HG02884 (cell line): ENCODE measurements around the gene DHRS1.

Experiments used
- ATAC-seq: cut with Tn5 transposase; IDR thresholded peaks from one replicate; pipeline ENCODE4 v1.9.1; 2021; ENCODE audit warnings: mild to moderate bottlenecking, moderate library complexity; ENCODE audit not compliant: unreplicated experiment

The DHRS1 gene

DNA sequence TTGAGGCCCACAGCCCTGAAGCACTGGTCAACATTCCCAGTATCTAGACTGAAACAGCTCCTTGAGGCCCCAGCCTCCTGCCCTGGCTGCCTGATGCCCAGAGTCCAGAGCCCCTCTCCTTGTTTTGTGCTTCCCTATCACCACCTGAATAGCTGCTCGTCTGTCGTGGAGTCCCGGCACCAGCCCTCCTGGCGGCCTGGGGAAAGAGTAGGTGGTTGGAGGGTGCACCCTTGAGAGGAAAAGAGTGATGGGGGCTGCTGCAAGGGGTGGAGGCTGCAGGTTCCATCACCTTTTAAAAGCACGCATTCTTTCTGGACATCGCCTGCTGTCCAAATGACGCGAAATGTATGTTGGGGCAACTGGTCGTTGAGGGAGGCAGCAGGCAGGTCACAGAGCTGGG is 31.4 kb downstream of the DHRS1 start:
- ATAC-seq: no peak

DNA sequence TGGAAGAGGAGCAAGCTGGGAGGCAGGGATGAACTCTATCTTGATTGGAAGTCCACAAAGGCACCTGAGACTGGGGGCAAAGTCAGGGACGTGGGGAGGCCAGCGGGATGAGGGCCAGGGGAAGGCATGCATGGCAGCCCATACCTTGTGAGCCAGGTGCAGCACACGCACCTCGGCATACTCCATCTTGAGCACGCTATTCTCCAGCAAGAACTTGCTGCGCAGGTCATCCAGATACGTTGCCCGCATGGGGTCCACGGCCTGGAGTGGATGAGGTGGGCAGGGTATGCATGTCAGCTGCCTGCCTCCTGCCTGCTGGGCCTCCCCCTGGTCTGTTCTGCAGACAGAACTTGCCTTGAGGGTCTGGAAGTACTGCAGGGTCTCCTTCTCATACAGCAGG is 32.1 kb downstream of the DHRS1 start:
- ATAC-seq: no peak

DNA sequence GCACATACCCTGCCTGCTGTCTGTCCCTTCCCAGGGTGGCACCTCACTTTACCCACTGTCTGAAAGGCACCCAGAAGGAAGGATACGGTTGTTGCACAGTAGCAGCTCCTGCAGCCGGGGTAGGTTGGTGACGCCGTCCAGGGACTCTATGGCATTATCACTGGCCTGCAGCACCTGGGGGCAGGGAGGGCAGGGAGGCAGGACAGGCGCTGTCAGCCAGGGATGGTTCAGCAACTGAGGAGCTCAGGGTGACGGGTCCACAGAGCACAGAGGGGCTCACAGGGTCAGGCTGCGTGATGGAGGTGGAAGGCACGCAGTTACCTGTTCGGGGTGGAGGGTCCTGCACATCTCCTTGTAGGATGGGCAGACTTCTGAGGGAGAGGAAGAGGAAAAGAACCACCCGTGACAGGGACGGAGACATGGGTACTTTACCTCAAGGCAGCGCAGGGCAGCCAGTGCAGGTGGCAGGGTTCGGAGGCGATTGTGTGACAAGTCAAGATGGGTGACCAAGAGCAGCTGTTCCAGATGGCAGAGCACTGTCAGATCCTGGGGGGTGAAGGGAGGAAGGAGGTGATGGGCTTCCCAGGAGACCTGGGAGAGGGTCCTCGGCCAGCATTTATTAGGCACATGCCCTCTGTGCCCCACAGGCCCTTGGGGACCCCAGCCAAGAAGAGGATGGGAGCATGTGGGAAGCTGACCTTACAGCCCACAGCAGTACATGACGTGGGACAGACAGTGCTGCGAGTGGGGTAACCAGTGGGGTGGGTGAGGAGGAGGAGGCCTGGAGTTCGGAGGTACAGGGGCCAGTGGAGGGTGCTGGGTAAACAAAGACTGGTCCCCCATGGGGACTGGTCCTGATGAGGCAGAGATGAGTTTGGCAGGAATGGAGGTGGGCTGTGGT is 33.0 kb downstream of the DHRS1 start:
- no peak for ATAC-seq

DNA sequence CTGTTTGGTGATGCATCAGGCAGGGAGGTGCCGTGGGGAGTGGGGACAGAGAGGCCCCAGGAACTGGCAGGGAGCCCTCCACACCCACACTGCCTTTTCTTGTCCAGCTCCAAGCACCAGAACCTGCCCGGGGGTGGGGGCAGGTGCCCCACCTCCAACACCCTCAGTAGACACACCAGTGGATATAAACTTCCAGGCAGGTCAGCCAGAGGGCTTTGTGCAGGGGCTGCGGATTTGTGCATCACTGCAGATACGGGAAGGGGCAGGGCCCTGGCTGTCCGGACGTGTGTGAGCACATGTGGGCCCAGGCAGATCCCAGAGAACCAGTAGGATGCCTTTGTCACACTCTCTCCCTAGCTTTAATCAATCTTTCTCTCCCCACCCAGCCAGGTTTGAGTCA is 35.3 kb downstream of the DHRS1 start:
- no peak for ATAC-seq

DNA sequence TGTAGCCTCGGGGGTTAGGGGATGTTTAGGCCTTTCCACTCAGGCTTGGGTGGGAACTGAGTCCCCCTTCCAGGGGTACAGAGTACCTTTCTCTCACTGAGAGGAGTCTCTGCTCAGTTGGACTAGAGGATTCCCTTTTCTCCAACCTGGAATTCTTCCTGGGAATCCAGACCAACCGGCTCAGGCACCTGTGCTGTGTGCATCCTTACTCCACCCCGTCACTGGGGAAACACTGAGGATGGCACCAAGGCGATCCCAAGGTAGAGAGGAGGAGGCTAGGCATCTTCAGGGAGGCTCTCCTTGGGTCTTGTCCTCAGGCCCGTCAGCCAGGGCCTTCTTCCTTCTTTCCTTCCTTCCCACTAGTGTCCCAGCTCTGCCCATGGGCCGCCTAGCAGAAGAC is 35.7 kb downstream of the DHRS1 start:
- no peak for ATAC-seq

DNA sequence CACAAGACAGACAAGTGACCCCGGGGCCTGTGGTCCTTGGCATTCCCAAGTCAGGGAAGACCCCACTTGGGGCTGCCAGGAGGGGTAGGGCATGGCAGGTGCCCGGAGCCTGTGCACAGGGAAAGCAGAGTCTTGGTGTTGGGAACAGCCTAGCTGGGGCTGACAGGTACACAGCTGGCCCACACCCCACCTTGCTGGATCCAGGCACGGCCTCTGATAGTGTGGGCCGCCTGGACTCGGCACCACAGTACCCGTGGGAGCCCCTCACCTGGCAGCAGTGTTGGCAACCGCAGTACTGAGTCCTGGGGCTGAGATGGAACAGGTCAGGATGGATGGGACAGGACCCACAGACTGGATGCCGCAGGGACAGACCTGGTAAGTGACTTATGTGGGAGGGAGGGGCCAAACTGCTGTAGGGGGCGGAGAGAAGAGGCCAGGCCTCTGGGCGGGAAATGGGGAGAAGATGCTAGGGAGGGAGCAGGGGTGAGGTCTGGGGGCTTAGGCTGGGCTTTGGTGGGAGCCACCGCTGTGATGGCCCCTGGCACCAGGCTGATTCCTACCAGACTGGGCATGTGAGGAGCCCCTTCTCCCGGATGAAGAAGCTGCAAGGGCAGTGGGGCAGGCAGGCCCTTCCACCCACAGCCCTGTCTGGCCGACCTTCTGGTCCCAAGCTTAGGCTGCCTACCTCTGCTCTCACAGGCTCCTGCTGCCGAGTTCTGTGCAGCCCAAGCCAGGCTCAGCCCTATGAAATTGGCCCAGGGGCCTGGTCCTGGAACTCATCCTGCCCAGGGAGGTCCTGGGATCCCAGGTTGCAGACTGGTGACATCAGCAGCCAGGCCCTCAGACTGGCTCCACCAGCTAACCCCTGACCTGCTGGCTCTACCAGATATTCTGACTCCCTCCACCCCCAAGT is 36.5 kb downstream of the DHRS1 start, which contains the start of gene TGM1:
TGM1 (minus strand) TSS at position 357 of the 913 bp plus-strand sequence. CDS start 825 bp downstream, outside the sequence.
- no peak for ATAC-seq

DNA sequence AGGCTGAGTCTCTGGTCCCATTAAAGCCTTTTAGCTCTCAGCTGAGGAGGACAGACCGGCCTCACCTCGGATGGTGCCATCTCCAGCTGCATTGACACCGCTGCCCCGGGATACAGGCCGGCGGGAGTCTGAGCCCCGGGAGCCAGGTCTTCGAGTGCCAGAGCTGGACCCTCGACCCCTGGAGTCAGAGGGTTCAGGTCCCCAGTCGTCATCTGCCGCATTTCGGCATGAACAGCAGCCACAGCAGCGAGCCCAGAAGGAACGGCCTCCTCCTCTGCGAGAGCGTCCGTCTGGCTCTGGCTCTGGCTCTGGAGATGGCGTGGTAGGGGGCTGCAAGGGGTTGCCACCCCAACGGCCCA is 37.6 kb downstream of the DHRS1 start:
- ATAC-seq: no peak

DNA sequence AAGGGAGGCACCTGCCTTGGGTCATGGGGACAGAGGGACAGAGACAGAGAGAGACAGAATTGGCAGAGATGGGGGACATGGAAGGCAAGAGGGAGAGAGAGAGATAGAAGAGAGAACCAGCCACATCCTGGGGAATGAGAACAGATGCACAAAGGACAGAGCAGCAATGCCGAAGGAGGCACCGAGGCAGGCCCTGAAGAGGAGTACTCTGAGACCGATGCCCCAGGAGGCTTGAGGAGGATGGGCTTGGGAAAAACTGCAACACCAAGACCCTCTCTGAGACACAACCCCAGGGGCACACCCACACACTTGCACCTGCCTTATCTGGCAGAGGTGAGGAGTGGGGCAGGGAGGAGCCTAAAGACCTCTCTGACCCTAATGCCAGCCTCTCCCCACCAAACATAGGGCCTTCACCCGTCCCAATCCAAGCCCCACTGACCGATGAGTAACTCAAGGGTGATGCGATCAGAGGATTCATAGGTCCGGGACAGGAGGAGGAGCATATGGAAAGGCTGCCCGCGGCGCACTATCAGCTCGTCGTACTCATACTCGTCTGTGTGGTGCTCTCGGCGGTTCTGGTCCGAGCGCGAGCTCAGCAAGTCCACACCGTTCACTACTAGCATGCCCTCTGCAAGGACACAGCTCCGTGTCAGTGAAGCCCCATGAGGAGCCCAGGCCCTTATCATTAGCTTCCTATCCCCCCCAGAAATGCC is 38.2 kb downstream of the DHRS1 start:
- ATAC-seq: no peak

DNA sequence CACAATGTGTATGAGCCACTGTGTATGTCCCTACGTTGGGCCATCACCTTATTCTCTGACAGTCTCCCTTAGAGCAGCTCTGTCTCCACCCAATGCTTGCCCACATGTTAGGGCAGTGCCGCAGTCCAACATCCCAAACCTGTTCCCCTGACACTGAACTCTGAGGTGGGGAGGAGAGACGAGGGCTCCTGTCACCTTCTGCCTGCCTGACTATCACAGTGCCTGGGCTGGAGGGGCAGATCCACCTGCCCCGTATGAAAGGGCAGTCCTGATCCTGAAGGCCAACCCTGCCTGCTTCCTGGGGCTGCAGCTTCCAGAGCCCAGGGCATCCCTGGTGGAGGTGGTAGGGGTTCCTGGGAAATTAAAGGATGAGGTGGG is 38.8 kb downstream of the DHRS1 start:
- no peak for ATAC-seq

DNA sequence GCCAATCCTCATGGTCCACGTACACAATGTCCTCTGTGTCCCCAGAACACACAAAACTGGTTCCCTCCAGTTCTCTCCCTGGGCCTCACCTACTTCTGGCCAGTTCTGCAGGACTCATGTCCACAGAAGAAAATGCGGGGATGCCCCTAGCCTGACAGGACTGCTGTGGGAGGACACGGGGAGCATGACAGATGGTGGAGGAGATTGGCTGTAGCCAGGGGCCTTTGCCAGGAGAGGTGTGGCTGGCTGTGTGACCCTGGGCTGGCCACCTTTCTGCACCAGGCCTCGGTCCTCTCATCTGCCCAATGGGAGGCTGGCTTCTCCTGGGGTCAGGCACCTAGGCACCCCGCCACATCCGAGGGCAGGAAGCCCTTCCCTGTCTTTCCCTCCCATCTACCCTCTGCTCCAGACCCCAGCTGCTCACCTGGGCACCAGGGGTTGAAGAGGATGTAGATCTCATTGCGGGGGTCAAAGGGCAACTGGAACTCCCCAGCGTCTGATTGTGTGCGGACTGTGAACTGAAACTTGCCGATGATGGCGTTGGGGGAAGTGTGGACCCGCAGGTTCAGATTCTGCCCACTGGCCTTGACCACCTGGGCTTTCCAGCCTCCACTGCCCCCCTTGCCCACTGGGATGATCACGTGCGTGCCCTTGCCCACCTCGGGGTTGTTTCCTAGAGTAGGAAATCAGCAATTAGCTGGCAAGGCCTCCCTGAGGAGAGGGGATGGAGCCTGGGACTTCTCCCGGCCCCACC is 39.4 kb downstream of the DHRS1 start:
- ATAC-seq: no peak

DNA sequence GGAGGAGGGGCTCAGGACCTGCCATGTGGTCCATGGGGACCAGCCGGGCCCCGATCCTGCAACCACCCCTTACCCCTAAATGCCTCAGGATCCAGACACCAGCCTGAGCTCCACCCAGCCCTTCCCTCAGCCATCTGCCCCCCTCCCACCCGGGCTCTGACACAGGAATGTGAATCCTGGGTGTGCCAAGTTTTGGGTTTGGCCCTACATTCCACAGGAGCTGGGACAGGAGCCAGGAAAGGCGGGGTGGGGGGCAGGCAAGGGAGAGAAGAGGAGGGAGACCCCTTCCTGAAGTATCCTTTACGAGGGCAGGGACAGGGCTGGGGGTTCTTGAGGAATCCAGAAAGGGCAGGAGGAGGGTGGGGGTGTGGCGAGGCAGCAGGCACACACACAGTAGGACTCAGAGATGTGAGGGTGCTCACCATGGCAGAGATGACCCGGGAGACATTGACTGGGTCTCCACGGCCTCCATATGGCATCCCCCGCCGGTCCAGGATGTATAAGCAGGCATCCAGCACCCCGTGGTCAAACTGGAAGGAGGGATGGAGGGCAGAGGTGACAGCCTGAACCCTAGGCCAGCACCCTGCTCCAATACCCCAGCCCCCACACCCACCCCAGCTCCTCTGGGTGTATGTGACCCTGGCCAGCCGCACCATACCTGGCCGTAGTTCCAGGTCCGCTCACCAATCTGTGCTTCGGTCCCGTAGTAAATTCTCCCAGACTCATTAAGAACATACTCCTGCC is 40.1 kb downstream of the DHRS1 start:
- no peak for ATAC-seq

DNA sequence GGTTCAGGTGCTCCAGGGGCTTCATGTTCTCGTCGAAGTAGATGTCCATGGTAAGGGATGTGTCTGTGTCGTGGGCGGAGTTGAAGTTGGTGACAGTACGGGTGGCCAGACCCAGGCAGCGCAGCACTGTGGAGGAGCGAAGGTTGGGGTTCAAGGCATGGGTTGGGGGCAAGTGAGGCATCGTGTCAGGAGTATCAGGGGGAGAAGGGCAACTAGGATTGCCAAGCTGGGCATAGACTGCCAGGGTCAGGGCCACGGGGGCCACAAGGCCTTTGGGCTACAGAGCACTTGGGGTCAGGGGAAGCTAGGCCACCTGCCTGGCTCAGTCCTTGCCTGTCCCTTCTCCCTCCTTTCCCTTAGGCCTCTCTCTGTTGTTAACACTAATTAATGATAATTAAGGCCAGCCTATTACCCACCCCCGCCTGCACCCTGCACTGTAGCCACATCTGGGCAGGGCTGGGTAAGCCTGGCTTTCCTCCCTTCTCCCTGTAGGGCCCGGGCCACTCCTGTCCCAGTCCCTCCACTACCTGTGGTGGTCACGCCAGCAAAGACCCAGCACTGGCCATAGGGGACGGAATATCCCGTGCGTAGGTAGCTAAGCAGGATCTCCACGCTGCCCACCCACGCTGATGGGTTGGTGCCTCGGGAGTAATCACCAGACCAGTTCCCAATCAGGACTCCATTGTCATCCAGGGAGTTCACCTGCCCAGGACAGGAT is 40.9 kb downstream of the DHRS1 start:
- no peak for ATAC-seq

DNA sequence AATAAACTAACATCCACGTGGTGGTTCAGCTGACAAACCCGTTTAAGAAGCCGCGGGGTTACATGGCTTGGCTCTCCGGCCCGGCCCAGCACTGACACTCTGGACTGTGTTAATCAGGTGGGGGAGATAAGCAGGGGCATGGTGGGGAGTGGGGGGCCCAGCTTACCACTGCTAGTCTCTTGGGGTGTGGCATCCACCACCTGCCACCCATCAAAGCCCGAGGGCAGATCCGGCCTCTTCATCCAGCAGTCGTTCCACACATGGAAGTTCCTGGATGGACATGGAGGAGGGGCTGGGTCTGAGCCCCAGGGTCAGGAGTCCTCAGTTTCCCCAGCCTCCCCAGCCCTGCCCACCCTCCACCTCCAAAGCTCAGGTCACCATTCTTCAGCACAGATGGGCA is 41.5 kb downstream of the DHRS1 start:
- ATAC-seq: no peak

DNA sequence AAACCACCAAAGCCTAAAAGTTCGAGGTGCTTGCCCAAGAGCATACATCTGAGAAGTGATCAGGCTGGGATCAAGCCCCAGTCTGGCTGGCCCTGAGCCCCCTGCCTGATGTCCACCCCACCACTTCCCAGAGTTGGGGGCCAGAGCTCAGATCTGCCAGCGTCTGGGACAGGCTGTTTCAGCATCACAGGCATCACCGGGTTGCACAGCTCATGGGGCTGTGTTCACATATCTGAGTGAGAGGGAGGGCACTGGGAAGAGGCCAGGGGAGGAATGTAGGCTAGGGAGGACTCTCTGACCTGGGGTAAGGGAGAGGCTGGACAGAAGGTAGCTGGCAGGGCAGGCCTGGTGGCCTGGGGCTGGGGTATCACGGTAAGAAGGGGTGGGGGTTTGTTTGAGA is 42.6 kb downstream of the DHRS1 start:
- no peak for ATAC-seq

DNA sequence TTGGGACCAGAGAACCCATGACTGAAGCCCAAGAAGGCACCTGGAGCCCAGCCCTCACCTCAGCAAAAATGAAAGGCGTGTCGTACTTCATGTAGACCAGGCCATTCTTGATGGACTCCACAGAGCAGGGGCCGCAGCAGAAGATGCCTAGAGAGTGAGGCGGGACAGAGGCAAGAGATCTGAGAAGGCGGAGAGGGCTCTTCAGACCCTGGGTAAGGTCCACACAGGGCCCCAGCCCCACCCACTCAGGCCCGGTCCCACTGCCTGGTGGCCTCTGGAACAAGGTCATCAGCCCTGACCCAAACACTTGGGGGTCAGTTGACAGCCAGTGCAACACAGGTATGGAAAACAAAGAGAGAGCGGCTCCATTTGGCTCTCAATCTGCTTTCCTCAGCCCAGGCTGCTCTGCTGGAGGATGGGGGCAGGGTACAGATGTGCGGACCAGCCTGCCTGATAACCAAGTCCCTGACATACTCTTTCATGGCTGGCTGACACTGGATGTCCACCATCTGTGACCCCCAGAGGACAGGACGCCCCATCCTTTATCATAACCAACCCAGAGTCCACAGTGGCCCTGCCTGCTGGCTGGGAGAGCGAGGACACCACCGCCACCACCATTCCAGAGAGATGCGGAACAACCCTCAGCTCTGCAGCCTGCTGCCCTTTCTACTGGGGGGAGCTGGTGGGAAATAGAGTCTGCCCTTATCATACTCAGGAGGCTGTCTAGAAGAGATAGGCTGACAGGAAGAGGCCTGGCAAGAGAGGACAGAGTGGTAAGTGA is 43.5 kb downstream of the DHRS1 start:
- ATAC-seq: no peak

DNA sequence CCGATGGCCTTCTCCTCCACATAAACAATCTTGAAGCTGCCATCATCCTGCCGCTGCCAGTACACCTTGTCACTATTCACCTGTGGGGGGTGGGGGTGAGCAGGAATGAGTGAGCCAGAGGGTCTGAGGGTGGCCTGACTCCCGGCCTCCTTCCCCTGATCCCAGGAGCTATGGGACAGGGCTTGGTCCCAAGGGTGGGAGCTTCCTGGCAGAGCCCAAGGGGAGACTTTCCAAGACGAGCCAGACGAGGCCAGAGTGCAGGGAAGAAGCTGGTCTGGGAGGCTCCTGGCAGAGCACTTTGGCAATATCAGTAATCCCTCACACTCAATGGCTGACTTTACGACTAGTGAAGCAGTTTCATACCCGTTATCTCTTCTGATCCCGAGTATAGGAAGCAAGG is 44.1 kb downstream of the DHRS1 start:
- ATAC-seq: no peak

DNA sequence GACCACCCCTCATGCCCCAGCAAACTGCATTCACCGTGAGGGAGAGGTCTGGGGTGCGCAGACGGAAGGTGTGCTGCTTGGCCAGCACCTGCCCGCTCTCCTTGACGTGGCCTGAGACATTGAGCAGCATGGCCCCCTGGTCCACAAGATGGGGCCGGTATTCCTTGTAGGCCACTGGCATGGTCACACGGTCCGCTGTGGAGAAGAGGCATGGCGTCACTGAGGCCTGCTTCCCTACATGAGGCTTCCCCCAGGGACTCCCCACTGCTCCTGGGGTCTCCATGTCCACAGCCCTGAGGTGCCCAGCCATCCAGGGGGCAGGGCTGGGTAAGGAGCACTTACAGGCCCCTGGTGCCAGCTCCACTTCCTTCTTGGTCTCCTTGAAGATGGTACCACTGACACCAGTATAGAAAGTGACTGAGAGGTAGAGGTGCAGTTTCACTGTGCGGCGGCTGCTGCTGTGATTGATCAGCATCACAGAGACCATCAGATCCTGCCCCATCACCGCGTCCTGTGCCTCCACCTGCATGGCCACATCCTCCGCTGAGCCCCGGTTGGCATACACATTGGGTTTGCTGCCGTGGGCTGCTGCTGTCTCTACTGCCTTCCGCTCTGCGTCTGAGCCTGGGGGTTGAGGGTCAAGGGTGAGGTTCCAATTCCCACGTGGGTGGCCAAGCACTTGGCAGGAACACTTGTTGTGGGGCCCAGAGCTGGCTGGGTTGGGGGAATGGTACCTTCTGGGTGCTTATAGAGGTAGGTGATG is 44.8 kb downstream of the DHRS1 start:
- no peak for ATAC-seq

DNA sequence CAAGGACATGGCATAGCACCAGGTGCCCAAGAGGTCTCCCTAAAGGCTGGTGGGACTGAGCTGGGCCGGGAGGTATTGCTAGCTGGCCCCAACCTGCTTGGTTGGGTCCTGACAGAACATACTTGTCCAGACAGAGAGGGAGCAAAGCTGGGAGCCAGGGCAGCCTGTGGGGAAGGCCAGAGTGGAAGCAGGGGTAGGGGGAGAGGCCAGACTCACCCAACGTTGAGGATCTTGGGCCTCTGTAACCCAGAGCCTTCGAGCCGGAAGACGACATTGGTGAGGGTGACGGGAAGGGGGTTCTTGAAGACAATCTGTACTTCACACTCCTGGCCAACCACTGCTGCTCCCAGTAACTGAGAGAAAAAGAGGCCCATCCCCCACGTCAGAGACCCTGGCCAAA is 45.6 kb downstream of the DHRS1 start:
- ATAC-seq: no peak
